HepG2 (cell line): ENCODE results near the gene KCNQ2. TPM values are rescaled to one million over a fixed set of nuclear protein-coding genes. Genes with fewer than 3 reads are reported as not detected.

Source experiments
- ATAC-seq: fragments of 200-7000 bp; cut with Tn5 transposase; 3 replicates; pipeline ENCODE4 v1.9.1; 2020; ENCODE audit warnings: mild to moderate bottlenecking, moderate library complexity
- BruUV-seq: library from RNA; stranded (reverse); fragments of 400-500 nt; replicated peaks from 2 replicates; lab custom pipeline; 2021; lab: Mats Ljungman, UMichigan
- CTCF ChIA-PET: fragments of 300-600 bp; formaldehyde crosslinking; extraction: SDS; loops from one replicate; lab custom pipeline; 2021; ENCODE audit warnings: low total read pairs, inconsistent platforms, low intra/inter-chr PET ratio; lab: Yijun Ruan, JAX
- POLR2A ChIA-PET: fragments of 350-600 bp; sonication (Branson Sonifier 250); formaldehyde crosslinking; loops from one replicate; lab custom pipeline; 2020; ENCODE audit warnings: antibody characterized with exemption, inconsistent platforms; lab: Yijun Ruan, JAX
- DNase-seq: peaks from one replicate; pipeline ENCODE4 v3.0.0-alpha.2; 2015; ENCODE audit warnings: low spot score
- FAIRE-seq: peaks from 3 replicates; lab custom pipeline; 2011; peaks lifted over from hg19 to GRCh38; lab: Jason Lieb, UNC
- H2AFZ ChIP-seq: one replicate; pipeline ENCODE4 v1.6.1; 2011; ENCODE audit warnings: low read length, inconsistent platforms
- H3K27ac ChIP-seq: fragments of 300-600 bp; 3 replicates; pipeline ENCODE4 v1.8.0; 2011; ENCODE audit warnings: mixed run types, mild to moderate bottlenecking, mixed read lengths, low read length, inconsistent platforms; ENCODE audit not compliant: insufficient read depth; ENCODE audit errors: extremely low read length
- H3K27me3 ChIP-seq, 2 experiments: fragments of 200-600 bp in 1 of 2; 2 replicates in 1 of 2; 3 replicates in 1 of 2; pipeline versions ENCODE4 v1.6.0 to v1.8.0; 2011; ENCODE audit warnings: low read length in 2 of 2, mild to moderate bottlenecking in 2 of 2, moderate library complexity in 2 of 2, inconsistent platforms in 1 of 2; ENCODE audit not compliant: insufficient read depth in 2 of 2, control insufficient read depth in 1 of 2
- H3K36me3 ChIP-seq, 2 experiments: fragments of 200-600 bp in 1 of 2; replicated peaks in 1 of 2; 2 replicates in 1 of 2; 3 replicates in 1 of 2; pipeline versions ENCODE4 v1.5.1 to v1.8.0; 2011; ENCODE audit warnings: low read length in 2 of 2, inconsistent platforms in 1 of 2; ENCODE audit not compliant: insufficient read depth in 2 of 2, control insufficient read depth in 1 of 2
- H3K4me1 ChIP-seq: 2 replicates; pipeline ENCODE4 v1.5.1; 2012; ENCODE audit warnings: low read length, inconsistent platforms; ENCODE audit not compliant: insufficient read depth
- H3K4me2 ChIP-seq: 2 replicates; pipeline ENCODE4 v1.6.0; 2011; ENCODE audit warnings: low read depth, low read length, inconsistent platforms
- H3K4me3 ChIP-seq, 3 experiments: fragments of 200-600 bp in 1 of 3; sonication (generic), shearing (Covaris generic) in 1 of 3; replicated peaks in 1 of 3; 2 replicates each; pipeline ENCODE4 v1.5.1; 2011 to 2016; ENCODE audit warnings: low read length in 3 of 3, inconsistent platforms in 2 of 3, low read depth in 2 of 3, mild to moderate bottlenecking in 2 of 3, control low read depth in 1 of 3, mixed read lengths in 1 of 3; ENCODE audit not compliant: insufficient read depth in 1 of 3
- H3K79me2 ChIP-seq: one replicate; pipeline ENCODE4 v1.6.1; 2011; ENCODE audit warnings: low read length, inconsistent platforms; ENCODE audit not compliant: insufficient read depth
- H3K9ac ChIP-seq: 2 replicates; pipeline ENCODE4 v1.6.0; 2011; ENCODE audit warnings: mild to moderate bottlenecking, low read depth, low read length, inconsistent platforms; ENCODE audit not compliant: insufficient read depth
- H3K9me3 ChIP-seq: 2 replicates; pipeline ENCODE4 v1.5.1; 2012; ENCODE audit warnings: mild to moderate bottlenecking, low read length
- H4K20me1 ChIP-seq: 2 replicates; pipeline ENCODE4 v1.6.0; 2011; ENCODE audit warnings: inconsistent platforms, mild to moderate bottlenecking, low read length, moderate library complexity; ENCODE audit not compliant: insufficient read depth
- BHLHE40 ChIP-seq: IDR thresholded peaks from 2 replicates; pipeline ENCODE4 v1.6.1; 2011; ENCODE audit warnings: low read length, improper control_type of control experiment
- GPN1 ChIP-seq: sonication (generic); formaldehyde crosslinking; IDR thresholded peaks from 2 replicates; pipeline ENCODE4 v1.5.1; 2020; ENCODE audit warnings: missing genetic modification reagents, borderline replicate concordance
- HNRNPK ChIP-seq: fragments of 200-400 bp; formaldehyde crosslinking; IDR thresholded peaks from 2 replicates; pipeline ENCODE4 v1.6.1; 2018; ENCODE audit warnings: low read length, low read depth, moderate library complexity, mild to moderate bottlenecking; ENCODE audit not compliant: poor library complexity, severe bottlenecking
- ZFX ChIP-seq: sonication (generic); formaldehyde crosslinking; IDR thresholded peaks from 2 replicates; pipeline ENCODE4 v1.4.0; 2020; ENCODE audit warnings: mild to moderate bottlenecking, low read depth, missing genetic modification reagents, moderate library complexity
- WGBS: methylation state at CpG from one replicate; pipeline ENCODE4 v1.1.6; 2017; ENCODE audit warnings: low lambda C conversion rate; 5-methylcytosine and 5-hydroxymethylcytosine counted together
- in situ Hi-C: cut with HindIII; loops from 2 replicates; pipeline ENCODE4 v1.10.0; 2017; ENCODE audit warnings: low pct_unique_long_range_greater_than_20kb; ENCODE audit not compliant: extremely low pct_ligation_motif_present
- intact Hi-C: fragments of 100-400 bp; cut with micrococcal nuclease; formaldehyde crosslinking; loops from one replicate; pipeline ENCODE4 v1.10.0; 2022; ENCODE audit not compliant: unreplicated experiment
- polyA plus RNA-seq, 8 experiments: library from polyadenylated mRNA; depleted of rRNA in 3 of 8; stranded (reverse) in 7 of 8; unstranded in 1 of 8; fragments of >200 nt; fragmentation: Illumina TruSeq in 4 of 8; extraction: Trizol in 4 of 8; gene quantifications; 2 replicates each; pipeline versions ENCODE4 v1.2.1 to v1.2.3, GENCODE V29; 2011 to 2016; ENCODE audit warnings: low read depth in 4 of 8, missing spikeins in 1 of 8, mixed read lengths in 1 of 8; ENCODE audit not compliant: insufficient read depth in 1 of 8
- total RNA-seq, 5 experiments: library from RNA; depleted of rRNA; stranded (reverse); fragments of >200 nt; fragmentation: Illumina TruSeq; extraction: Trizol; gene quantifications; 2 replicates each; pipeline ENCODE4 v1.2.3, GENCODE V29; 2016; ENCODE audit warnings: low read depth in 1 of 5
- TF ChIP-seq, protein P1 (sequence below): sonication (generic); formaldehyde crosslinking; IDR thresholded peaks from 2 replicates; pipeline ENCODE4 v1.5.1; 2020; ENCODE audit warnings: mild to moderate bottlenecking, missing genetic modification reagents, moderate library complexity

Gene KCNQ2
- total and polyA plus RNA-seq, 2 of the 13 experiments (the other 11 are each of a cell fraction or from before 2014, with no cell fraction given), result not detected

DNA sequence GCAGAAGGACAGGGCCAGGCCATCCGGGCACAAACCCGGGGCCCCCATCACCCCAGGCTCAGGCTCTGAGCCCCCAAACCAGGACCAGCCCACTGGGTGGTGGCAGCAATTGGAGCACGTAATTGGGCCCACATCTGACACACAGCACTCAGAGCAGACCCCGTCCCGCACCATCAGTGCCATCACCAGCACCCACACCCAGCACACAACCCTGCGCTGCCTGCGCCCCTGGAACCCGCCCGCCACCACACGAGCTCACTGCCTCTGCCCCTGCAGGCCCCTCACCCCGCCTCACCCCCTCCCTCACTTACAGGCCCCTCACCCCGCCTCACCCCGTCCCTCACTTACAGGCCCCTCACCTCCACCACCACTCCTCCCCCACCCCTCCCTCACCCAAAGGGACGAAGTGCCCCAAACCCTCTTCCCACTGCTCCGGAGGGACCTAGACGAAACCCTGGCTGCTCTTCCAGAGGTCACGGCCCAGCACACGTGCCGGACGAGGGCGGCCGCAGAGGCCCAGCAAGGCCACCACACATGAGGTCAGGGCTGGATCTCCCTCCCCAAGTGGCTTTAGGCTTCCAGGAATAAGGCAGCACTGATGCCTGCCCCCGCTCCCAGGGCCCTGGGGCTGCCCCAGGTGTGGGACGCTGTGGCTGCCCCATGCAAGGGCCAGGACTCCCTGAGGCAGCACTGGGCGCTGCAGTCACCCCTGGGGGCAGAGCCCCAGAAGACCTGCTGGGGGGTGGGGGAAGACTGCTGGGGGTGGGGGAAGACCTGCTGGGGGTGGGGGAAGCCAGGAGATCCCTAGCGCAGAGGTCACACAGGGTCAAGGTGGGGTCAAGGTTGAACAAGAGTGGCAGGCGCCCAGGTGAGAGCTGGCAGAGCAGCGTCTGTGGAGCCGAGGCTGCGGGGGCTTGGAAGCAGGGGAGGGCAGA is 22.4 kb downstream of the KCNQ2 start:
- H4K20me1 ChIP-seq, result no peaks in the 10 kb centered on the region; the same call in none of the 2 replicates
- H3K4me3 ChIP-seq, result no peak overlapping the region
- no peak overlapping the region for H3K4me2 ChIP-seq
- no TSS peak for BruUV-seq
- TF ChIP-seq, protein P1, sequence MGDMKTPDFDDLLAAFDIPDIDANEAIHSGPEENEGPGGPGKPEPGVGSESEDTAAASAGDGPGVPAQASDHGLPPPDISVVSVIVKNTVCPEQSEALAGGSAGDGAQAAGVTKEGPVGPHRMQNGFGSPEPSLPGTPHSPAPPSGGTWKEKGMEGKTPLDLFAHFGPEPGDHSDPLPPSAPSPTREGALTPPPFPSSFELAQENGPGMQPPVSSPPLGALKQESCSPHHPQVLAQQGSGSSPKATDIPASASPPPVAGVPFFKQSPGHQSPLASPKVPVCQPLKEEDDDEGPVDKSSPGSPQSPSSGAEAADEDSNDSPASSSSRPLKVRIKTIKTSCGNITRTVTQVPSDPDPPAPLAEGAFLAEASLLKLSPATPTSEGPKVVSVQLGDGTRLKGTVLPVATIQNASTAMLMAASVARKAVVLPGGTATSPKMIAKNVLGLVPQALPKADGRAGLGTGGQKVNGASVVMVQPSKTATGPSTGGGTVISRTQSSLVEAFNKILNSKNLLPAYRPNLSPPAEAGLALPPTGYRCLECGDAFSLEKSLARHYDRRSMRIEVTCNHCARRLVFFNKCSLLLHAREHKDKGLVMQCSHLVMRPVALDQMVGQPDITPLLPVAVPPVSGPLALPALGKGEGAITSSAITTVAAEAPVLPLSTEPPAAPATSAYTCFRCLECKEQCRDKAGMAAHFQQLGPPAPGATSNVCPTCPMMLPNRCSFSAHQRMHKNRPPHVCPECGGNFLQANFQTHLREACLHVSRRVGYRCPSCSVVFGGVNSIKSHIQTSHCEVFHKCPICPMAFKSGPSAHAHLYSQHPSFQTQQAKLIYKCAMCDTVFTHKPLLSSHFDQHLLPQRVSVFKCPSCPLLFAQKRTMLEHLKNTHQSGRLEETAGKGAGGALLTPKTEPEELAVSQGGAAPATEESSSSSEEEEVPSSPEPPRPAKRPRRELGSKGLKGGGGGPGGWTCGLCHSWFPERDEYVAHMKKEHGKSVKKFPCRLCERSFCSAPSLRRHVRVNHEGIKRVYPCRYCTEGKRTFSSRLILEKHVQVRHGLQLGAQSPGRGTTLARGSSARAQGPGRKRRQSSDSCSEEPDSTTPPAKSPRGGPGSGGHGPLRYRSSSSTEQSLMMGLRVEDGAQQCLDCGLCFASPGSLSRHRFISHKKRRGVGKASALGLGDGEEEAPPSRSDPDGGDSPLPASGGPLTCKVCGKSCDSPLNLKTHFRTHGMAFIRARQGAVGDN (CRISPR knock-in tag), result peak; percentile 24
- TF ChIP-seq BHLHE40 (peak; percentile 78; the same call in 1 of the 2 replicates), GPN1 (CRISPR knock-in tag) (no peak), HNRNPK (peak; percentile 42), ZFX (CRISPR knock-in tag) (0 out of 2 replicates have a peak, but pooled peaks have one; percentile 24)
- no peak overlapping the region for H3K9ac ChIP-seq
- no peak overlapping the region for H2AFZ ChIP-seq
- FAIRE-seq (no peak), DNase-seq (no peak), ATAC-seq (no peak)
- H3K36me3 ChIP-seq, result no peaks in the 10 kb centered on the region
- WGBS, result 37% methylated on average over 28 of the region's 30 CpGs
- H3K9me3 ChIP-seq, result no peaks in the 10 kb centered on the region
- no peaks in the 10 kb centered on the region for H3K79me2 ChIP-seq
- H3K27ac ChIP-seq, result no peak overlapping the region
- intact Hi-C loops (no loop called here), in situ Hi-C loops (no loop called here)
- CTCF ChIA-PET, result no interaction called here
- POLR2A ChIA-PET, result no interaction called here
- peaks cover 30 to 67% of the 10 kb centered on the region in 2 experiments for H3K27me3 ChIP-seq
- no peaks in the 10 kb centered on the region for H3K4me1 ChIP-seq
